HG03442 (cell line): Measurements from ENCODE around the gene ATP5F1B.

Experiments used
- ATAC-seq: cut with Tn5 transposase; IDR thresholded peaks from one replicate; pipeline ENCODE4 v1.9.1; 2021; ENCODE audit warnings: mild to moderate bottlenecking, moderate library complexity; ENCODE audit not compliant: unreplicated experiment

Gene ATP5F1B

DNA sequence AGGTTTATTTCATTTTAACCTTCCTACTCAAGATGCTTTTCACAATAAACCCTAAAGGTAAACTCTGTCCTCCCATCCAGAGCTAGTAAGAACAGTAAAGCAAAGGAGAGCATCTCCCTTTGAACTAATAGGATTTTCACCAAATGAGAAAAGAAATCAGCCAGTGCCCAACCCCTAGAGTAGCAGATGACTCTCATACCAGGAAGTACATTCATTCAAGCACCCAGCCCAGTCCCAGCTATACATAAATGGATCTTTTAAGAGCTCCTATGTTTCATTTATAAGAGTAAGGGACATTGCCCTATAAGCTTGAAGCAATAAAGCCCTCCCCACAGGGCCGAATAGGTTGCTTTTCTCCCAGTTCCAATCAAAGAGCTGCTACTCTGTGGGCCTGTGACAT, 23.2 kb downstream of the ATP5F1B start:
- ATAC-seq = no peak

DNA sequence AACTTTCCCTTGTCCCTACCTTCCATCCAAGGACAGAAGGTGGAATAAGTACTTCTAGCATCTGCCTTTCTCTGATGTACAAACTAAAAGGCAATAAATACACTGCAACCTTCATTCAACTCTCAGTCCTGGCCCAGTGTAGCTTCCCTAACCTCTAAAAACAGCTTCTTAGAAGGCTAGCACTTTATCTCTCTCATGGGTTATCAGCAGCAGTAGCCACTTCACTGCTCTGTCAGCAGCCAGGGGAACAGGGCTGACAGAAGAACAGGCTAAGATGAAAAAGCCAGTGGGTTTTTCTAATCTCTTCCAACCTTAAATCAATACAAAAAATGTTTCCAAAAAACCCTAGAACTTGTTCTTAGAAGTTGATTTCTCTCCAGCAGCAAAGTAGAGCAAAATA, 28.9 kb downstream of the ATP5F1B start:
- ATAC-seq = no peak

DNA sequence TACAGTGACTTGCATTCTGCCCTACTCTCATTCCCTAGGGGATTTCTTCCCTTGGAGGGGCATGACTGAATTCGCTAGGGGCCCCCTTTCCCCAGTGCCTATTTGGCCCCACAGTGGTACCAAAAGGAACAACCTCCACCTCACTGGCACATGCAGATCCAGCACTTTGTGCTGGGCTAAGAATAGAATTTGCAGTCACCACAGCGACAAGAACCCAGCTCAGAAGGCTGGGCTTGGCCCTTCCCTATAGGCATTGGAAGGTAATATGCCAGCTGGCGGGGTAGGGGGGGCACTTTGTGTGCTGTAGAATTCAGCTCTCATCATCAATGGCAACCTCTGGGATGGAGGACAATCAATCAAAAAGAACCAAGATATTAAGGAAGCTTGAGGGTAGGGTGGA, 29.5 kb downstream of the ATP5F1B start:
- no peak for ATAC-seq

DNA sequence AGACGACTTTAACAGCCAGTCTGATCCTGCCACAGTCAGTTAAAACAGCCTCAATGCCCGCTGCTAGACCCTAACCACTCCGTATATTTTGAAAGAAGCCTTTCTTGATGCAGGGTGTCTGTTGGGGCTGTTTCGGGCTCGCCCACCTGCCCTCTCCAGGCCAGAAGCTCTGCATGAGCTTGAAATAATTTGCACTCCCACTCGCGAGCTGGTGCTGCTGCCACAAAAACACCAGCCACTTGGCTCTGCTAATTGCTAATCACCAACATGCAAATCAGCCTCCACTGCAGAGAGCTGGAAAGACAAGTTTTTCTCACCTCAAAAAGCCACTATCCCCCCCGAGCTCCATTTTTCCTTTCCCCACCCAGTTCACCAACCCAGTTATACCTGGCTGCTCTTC, 31.2 kb downstream of the ATP5F1B start:
- ATAC-seq = no peak

DNA sequence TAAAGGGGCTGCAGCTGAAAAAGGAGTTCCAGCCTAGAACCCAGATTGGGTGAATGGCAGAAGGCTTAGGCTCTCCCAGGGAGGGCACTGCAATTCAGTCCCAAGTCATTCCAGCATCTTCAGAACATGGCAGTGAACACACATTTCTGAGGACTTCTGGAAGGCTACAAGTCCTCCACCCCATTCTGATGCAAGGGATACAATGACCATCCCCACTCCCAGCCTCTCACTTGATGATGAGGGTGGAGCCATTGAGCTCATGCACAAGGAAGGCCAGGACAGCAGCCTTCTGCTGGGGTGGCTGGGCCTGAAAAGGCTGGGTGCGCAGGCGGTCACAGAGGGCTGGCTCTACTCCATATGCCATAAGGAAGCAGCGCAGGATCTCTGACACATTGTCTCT, 41.4 kb downstream of the ATP5F1B start:
- no peak for ATAC-seq

DNA sequence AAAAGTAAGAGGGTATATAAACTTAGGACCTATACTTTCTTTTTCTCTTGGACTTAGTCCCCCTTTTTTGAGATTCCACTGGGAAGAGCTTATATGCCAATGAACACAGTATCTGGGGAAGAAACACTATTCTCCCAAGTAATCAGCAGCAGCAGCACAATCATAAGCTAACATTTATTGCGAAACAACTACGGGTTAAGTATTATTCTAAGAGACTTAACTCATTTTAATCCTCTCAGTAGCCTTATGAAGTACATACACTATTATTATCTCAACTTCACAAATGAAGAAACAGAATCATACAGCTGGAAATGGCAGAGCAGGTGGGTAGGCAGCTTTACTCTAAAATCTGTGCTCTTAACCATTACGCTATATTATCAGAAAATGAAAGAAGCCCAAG, 43.5 kb downstream of the ATP5F1B start:
- ATAC-seq = no peak

DNA sequence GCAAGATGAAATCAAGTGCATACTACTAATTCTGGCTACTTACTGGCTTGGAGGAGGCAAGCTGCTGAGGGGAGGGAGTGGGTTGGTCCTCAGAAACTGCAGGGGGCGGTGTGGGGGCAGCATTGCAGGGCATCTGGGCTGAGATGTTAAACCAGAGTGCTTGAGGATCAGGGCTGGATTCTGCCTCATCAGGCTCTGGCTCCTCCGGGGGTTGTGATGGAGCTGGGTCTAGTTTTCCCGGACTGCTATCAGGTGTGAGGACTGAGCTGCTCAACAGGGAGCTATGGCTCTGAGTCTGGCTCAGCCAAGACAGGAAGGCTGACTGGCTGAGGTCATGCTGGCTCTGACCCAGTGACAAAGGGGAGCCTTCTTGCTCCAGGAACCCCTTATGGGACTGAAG, 44.3 kb downstream of the ATP5F1B start:
- no peak for ATAC-seq

DNA sequence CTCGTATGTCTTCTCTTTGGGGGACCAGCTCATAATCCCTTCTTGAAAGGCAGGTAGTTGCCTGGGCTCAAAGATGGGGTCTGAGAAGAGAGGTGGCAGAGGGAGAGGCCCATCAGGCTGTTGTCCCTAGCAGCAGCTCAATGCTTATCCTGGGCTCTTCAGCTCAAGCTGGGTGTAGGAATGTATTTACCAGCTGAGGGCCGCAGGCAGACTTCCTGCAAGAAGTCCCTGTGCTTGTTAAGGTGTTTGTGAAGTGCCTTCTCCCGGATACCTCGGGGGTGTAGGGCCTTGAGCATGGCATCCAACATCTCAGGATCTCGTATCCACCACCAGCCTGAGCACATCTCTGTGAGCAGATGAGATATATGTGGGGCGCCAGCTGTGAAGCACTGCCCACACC, 45.0 kb downstream of the ATP5F1B start:
- ATAC-seq = no peak

DNA sequence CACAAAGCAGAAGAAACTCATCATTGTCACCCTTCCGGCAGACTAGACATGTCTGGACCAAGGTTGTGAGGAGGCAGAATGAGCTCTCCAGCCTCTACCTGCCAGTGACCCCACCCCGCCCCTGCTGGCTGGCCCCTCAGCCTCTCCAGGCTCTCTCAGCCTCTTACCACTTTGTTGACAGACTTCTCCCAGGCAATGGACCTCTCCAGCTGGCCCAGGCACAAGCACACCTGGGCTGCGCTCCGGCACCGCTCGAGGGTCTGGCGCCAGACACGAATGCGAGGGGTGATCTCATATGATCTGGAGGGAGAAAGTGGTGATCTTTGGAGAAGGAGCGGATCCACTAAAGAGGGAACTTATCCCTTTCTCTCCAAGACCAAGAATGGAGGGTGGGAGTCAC, 46.0 kb downstream of the ATP5F1B start:
- no peak for ATAC-seq

DNA sequence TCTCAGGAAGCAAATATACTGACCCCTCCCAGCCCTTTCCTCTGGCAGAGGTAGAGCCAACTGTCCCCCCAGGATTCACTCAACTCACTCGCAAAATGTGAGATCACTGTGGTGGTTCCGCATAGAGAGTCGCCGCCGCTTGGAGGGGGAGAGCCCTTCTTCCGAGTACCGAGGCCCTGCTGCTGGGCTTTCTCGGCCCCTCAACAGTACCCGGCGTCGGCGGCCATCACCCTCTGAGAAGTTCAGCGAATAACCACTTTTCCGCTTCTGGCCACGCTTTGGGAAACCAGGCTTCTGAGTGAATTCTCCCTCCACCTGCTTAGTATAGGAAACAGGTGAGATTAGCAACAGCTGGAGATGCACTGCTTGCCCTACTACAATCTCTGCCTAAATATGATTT, 46.7 kb downstream of the ATP5F1B start:
- no peak for ATAC-seq

DNA sequence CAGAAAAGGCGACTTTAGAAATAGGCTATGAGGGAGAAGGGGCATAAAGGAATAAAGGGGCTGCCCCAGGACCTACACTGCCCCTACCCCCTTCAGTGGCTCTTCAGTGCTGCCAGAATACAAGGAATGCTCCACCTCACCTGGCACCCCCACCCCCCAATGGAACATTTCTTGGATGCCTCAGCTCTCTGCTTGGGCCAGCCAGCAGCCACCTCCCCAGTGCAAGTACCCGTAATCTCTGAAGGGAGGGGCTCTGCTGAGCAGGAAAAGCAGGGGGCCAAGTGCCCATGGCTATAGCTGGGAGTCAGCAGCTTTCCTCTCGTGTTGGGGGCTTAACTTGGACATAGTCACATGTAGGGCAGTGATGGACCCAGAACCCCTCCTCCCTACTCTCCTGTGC, 49.0 kb downstream of the ATP5F1B start:
- no peak for ATAC-seq

DNA sequence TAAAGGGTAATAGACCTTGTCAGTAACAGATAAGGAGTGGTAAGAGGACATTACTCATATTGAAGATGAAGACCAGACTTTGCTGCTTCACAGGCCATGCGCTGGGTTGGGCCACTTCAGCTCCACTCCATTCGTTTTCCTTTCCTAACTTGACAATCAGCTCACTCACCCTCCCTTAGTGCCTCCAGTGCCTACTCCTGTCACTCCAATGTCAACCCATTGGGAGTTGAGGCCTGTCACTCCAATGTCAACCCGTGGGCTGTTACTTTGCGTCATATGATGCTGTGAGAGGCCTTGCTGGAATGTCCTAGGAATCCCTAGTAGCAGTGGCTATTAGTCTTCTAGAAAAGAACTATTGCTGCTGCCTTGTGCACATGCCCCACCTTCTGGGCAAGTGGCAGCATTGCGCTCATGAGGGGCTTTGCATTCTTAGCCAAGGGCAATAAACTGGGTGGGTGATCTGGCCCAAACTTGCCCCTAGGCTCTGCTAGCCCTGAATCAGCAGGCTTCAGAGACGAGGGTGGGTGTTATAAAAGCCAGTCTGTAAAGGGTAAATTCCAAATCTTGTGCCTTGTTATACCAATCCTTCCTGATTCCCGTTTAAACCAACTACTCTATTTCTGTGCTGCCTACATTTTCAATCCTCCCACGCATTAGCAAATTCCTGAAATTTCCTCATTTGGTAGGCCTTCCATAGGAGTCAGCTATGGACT, 51.7 kb downstream of the ATP5F1B start:
- ATAC-seq = no peak

DNA sequence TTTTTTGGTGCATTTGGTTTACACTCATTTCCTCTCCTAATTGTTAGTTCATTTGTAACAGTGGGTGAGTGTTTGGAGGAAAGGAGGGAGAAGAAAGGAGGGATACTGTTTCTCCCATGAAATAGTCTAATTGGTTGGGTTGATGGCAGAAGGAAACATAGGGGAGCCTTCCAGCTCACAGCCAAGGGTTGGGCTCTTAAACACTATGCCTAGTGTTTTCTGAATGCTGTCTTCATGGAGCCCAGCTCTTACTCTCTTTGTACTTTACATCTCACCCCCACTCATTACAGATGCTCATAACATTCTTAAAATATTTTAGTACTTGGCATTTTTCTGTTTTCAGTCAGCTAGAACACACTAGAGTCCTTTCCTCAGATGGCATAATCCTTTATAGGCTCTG, 53.8 kb downstream of the ATP5F1B start:
- no peak for ATAC-seq

DNA sequence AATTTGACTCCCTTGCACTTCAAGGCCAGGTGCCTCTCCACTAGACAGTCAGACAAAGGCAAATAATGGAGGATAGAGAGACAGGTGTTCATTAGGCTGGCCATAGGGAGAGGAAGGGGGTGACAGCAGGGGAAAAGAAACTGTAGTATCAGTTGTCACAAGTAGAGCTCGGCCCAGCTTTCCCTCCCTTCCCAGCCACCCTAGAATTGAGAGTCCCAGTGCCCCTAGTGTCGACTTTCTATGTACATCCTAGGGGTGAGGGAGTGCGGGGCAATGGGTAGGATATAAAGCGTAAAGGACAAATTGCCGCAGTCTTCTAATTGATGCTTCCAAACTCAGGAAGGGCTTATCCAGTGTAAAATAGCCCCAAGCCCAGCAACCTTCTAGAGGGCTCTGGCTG, 54.7 kb downstream of the ATP5F1B start:
- no peak for ATAC-seq

DNA sequence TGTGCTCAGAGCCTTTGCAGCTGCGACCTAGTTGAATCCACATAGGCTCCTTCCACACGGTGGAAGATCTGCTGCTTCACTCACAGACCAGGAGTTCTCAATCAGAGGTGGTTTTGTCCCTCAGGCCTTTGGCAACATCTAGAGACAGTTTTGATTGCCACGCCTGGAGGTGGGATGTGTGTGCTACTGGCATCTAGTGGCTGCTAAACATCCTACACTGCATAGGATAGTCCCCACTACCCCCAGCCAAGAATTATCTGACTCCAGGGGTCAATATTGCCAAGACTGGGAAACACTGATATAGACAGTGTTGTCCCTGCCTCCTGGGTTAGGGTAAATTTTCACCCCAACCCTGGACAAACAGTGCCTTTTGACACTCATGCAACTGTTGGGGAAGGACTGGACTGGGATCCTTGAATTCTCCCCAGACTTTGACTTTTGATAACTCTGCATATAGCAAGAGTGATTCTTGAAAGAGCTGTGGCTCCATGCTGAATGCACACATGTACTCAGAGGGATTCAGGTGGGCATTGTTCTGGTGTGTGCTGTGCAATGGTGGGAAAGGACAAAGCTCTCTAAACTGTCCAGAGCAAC, 55.5 kb downstream of the ATP5F1B start:
- ATAC-seq = no peak

DNA sequence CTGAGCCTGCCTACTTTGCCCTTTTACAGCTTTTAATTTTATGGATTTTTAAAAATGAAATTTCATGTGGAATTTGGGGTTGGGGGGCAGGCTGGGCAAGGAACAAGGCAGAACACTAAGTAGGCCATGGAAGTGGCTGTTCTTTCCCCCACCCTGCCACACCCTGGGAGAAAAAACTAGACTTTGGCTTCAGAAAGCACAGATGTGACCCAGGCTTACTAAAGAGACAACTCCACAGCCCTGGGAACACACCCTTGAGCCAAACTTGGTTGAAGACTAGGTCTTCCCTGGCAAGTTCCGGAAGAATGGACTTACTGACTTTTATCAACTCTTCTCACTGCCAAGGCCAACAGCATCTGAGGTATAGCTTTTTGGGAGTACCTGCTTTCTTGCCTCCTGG, 56.0 kb downstream of the ATP5F1B start:
- ATAC-seq = no peak
